NCI-H524 treated with DMSO at 0.1 percent for 48 hours (cell line): ENCODE data around the gene TTL.
"Not testable (repeated sequence)": the region's sequence is repeated elsewhere in the genome, so short reads cannot be mapped to it uniquely, and the experiment has no call there.

Source experiments
- DNase-seq: peaks from one replicate; lab custom pipeline; 2025; lab: John Stamatoyannopoulos, UW

The TTL gene

DNA sequence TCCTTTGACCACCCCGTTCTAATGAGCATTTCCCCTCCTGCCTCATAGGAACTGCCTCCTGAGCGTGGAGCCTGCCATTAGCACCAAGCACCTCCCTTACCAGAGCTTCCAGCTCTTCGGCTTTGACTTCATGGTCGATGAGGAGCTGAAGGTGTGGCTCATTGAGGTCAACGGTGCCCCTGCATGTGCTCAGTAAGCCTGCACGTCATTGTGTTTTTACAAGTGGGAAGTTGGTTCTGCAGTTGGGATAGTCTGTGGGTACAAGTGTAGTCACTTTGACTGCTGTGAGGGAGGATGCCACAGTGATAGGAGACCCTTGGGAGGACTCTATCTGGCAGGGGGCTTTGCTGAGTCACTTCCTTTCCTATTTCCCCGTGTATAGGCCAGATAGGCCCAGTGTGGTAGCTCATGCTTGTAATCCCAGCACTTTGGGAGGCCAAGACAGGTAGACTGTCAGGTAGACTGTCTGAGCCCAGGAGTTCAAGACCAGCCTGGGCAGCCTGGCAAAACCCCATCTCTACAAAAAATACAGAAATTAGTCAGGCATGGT is 38.4 kb downstream of the TTL start:
- DNase-seq, result no peak

DNA sequence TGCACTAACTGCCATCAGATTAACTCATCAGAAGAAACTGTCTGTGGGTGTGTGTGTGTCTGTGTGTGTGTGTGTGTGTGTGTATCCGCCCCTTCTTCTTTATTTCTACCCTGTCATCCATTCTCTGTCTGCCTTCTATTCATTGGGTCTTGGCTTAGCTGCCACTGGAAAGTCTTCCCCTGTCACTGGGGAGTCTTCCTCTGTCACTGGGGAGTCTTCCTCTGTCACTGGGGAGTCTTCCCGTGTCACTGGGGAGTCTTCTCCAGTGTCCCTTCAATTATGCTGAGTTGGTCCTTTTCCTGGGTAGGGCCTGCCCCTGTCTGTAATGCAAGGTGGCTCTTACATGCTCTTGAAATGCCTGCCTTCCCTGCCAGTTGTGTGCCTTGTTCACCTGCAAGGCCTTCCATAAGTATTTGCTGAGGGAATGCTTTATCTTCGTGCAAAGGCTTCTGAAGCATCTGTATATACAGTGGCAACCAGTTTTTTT is 41.4 kb downstream of the TTL start:
- no peak for DNase-seq

DNA sequence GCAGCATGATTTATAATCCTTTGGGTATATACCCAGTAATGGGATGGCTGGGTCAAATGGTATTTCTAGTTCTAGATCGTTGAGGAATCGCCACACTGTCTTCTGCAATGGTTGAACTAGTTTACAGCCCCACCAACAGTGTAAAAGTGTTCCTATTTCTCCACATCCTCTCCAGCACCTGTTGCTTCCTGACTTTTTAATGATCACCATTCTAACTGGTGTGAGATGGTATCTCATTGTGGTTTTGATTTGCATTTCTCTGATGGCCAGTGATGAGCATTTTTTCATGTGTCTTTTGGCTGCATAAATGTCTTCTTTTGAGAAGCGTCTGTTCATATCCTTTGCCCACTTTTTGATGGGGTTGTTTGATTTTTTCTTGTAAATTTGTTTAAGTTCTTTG is 42.3 kb downstream of the TTL start:
- not testable (repeated sequence) for DNase-seq

DNA sequence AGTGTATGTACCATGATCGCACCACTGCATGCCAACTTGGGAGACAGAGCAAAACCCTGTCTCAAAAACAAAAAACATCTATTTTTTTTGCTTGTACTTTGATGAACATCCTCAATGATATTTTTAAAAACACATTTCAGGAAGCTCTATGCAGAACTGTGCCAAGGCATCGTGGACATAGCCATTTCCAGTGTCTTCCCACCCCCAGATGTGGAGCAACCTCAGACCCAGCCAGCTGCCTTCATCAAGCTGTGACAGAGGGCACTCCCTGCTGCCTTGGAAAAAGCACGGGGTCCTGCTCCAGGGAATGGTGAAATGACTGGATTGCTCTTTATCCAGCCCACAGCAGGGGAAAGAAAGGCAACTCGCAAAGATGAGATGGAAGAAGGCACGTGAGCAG is 46.6 kb downstream of the TTL start:
- no peak for DNase-seq

DNA sequence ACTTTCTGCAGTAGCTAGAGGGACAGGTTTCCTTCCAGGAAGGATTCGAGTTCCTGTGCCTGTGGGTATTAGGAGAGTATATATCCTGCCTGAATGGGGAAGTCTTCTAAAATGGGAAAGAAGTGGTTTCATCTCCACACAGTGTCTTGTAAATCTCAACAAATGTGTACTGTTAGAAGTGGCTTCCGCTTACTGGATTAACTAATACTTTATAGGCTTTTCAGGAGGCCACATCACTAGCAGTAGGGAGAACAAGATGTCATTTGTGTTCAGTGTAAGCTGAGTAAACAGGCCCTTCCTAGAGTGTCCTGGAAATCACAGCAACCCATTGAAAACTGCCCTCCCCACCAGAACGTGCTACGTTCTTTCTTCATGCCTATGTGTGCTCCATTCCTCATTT is 47.8 kb downstream of the TTL start:
- no peak for DNase-seq

DNA sequence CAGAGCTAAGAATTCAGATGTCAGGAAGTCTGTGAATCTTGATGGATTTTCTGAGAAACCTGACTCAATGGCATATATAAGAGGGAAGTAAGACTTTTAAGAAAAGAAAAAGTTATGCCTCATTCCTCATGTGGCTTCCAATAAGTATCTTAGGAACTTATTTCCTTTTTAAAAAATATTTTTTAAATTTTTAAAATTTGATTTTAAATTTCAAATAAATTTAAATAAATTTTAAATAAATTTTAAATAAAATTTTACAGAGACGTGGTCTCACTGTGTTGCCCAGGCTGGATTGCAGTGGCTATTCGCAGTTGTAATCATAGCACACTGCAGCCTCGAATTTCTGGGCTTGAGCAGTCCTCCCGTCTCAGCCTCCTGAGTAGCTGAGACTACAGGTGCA is 48.8 kb downstream of the TTL start:
- DNase-seq, result no peak

DNA sequence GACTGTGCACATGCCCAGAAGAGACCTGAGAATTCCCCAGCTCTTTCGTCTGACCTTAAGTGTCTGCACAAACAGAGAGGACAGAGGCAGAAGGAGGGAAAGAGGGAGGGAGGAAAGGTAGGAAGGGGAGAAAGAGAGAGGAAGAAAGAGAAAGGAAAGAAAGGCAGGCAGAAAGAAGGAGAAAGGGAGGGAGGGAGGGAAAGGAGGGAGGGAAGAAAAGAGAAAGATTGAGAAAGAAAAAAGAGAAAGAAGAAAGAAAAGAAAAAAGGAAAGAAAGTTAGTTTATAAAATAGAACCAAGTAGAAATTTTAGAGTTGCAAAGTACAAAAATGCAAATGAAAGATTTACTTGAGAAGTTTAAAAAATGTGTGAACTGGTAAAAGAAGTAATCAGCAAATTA is 52.9 kb downstream of the TTL start:
- DNase-seq, result no peak

DNA sequence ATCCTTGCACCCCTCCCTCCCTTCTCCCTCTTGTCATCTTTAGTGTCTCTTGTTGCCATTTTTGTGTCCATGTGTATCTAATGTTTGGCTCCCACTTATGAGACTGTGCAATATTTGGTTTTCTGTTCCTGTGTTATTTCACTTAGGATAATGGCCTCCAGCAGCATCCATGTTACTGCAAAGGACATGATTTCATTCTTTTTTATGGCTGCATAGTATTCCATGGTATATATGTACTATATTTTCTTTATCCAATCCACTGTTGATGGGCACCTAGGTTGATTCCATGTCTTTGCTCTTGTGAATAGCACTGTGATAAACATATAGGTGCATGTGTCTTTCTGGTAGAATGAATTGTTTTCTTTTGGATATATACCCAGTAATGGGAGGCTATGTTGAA is 54.7 kb downstream of the TTL start:
- not testable (repeated sequence) for DNase-seq

DNA sequence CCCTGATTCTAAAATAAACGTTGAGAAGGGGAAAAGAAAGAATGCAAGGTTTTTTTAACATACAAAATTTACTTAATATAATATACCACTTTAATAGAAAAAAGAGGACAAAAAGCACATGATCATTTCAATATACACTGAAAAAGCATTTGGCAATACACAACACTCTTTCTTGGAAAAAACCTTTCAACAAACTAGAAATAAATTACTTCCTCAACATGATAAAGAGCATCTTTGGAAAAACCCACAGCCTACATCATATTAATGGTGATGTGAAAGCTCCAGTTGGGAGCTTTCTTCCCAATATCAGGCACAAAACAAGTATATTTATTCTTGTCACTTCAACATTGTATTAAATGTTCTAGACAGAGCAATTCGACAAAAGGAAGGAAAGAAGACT is 57.4 kb downstream of the TTL start:
- DNase-seq, result no peak

DNA sequence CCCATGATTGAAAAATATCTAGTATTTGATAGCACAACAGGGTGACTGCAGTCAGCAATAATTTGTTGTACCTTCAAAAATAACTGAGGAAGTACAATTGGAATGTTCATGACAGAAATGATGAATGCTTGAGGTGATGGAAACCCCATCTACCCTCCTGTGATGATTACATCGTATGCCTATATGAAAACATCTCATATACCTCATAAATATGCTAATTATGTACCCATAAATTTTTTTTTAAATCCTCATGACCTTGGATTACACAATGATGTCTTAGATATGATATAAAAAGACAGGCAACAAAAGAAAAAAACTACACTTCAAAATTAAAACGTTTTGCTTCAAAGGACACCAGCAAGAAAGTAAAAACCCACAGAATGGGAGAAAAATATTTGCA is 59.0 kb downstream of the TTL start:
- no peak for DNase-seq

DNA sequence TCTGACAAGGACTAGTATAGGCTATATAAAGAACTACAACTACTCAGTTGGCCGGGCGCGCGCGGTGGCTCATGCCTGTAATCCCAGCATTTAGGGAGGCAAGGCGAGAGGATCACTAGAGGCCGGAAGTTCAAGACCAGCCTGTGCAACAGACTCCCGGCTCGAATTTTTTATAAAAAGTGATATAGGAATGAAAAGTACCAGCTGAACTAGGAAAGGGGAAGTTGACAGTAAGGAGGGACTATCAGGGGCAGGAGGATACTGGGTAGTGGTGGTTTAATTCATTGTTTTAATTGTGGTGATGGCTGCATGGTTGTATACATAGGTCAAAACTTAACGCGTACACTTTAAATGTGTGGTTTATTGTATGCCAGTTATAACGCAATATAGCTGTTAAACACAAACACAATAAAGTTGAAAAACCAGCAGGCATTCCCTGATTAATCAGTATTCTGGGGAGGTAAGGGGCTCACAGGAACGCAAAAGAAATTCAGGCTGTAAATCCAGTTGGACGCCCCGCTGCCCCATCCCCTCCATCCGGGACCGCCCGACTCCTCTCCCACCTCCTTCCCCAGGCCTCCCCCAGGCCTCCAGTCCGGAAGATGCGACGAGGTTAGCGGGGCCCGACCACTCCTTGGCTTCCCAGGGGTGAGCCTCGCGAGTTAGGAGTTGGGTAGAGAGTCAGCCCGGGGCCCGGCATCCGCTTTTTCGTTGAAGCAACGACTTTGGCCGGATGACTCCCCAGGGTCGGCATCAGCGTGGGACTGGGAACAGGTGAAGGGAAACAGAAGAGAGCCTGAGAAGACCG is 59.6 kb downstream of the TTL start:
- DNase-seq, result no peak

DNA sequence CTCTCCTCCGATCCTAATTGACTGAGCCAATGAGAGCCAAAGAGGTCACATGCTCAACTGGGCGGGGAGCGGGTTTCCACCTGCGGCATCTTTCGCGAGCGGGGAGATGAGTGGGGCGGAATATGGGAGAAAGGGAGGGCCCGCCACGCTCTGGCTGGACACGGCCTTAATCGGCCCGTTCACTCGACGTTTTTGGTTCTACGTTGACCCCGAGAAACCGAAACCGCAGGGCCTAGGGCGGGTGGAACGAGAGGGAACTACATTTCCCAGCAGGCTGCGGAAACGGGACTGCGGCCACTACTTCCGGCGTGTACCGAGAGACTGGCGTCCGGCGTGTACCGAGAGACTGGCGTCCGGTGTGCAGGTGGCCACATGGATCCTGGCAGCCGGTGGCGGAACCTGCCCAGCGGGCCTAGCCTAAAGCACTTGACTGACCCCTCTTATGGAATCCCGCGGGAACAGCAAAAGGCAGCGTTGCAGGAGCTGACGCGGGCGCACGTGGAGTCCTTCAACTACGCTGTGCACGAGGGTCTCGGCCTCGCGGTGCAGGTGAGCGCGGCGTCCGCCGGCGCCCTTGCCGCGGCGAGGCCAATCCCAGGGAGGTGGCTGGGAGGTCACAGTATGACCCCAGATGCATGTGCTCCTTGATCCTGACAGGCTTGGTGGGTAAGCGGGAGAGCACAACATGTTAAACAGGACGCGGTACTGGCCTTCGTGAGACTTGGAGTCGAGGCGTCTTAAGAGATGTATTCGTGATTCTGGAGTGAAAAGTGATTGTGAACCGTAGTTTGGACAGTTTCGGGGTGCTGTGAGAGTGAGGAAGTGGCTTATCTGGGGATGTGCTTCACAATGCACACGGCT is 60.4 kb downstream of the TTL start, which contains the start of gene POLR1B:
TSS of gene POLR1B (plus strand) at position 343 of the 861 bp plus-strand sequence. CDS start at position 373, 30 bp downstream.
- DNase-seq, result peak; percentile 36

DNA sequence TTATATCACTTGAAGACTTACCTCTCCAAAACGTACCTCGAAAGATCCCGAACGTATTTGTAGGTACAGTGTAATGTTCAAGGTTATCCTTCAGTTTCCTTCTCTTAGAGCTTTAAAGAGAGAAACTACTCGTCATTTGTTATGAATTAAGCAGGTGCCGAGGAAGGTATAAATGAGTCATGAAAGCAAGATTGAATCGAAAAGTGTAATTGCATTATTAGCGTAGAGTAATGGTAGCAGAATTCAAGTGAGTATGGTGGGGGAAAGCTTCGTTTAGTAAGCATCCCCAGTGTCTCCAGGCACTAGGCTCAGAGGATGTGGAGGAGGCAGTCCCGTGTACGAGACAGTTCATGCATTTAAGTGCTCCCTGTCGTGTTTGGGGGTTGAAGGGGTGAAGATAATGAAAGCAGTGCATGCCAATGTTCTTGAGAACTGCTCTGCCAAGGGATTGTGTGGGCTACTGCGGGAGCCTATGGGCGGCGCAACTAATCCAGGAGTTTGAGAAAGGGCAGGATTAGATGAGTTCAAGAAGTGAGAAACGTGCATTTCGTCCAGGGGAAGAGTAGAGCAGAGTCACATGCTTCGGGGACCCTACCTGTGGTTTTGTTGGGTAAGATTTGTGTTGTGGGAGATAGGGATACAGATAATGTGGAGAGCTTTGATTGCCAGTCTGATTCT is 61.2 kb downstream of the TTL start:
- DNase-seq, result no peak

DNA sequence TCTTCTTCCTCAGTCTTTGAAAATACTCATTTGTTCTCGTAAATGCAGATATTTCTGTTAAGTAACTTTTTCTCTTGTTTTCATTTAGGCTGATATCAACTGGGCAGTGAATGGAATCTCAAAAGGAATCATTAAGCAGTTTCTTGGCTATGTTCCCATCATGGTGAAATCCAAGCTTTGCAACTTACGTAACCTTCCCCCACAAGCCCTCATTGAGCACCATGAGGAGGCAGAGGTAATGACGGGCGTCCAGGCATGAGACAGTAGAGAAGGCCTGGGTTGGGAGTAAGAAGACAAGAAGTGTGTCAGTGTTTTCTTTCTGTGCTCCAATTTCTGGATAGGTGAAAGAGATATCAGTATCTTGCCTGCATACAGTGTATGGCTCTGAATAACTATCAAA is 65.4 kb downstream of the TTL start:
- no peak for DNase-seq

DNA sequence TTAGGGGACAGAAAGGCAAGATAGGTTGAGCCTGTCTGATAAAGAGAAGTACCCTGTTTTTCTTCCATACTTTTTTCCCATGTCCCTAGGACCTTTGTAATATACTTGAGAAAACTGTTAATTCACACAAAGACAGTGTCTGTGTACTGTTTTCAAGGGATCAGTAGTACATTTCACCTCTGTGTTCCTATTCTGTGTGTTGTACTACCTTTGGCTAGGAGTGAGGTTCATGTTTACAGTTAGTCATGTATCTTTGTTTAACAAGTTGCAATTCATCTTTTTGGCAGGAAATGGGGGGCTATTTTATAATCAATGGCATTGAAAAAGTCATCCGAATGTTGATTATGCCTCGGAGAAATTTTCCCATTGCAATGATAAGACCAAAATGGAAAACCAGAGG is 67.0 kb downstream of the TTL start:
- no peak for DNase-seq

DNA sequence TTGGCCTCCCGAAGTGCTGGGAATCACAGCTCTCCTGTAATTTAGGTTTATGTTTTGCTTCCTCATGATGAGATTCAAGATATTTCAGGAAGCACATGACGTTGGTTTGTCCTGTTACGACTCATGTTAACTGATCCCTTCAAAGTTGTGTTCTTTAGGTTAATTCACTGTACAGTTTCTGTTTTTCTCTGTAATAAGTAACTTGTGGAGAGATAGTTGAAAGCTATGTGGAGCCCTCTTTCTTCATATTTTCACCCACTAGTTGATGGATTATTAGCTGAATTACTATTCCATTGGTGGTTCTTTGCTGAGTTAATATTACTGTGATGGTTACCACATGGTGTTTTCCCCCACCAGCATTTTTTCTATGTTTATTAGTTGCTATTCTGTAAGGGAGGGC is 84.1 kb downstream of the TTL start:
- no peak for DNase-seq

DNA sequence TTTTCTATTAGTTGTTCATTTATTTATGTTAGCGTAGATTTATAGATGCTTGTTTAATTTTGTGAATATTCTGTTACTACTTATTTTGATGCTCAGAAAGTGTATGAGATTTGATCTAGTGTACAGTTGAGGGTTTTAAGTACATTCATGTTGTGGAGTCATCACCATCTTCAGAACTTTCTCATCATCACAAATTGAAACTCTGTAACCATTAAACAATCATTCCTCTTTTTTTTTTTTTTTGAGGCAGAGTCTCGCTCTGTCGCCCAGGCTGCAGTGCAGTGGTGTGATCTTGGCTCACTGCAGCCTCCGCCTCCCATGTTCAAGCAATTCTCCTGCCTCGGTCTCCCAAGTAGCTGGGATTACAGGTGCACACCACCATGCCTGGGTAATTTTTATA is 84.6 kb downstream of the TTL start:
- not testable (repeated sequence) for DNase-seq

DNA sequence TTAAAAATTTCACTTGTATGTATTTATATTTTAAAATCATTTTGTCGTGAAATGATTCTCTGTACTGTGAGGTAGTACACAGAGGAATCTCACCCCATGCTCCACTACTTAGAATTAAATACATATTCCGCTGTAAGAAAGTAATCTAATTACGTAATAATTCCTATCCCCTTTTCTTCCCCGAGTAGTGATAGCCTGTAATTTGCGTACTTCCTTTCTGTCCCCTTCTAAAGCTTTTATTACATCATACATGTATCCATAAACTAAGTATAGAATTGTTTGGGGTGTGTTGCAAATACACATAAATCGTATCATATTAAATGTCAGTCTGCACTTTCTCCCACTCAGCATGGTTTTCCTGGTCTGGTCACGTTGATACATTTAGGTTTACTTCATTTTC is 90.0 kb downstream of the TTL start:
- DNase-seq, result no peak

DNA sequence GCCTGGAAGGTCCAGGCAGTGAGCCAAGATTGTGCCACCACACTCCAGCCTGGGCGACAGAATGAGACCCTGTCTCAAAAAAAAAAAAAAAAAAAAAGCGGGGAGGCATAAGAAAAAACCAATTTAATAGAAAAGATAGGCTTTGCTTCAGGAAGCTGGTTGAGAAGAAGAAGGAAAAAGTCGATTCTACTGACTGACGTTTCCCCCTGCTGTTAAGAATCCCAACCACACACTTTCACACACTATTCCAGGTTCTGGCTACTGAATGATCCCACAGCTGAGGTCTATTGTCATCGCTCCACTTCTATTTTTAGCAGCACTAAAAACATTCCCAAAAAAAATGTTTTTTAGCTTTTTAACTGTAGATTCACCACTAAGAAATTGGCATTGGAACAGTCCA is 95.8 kb downstream of the TTL start:
- no peak for DNase-seq

DNA sequence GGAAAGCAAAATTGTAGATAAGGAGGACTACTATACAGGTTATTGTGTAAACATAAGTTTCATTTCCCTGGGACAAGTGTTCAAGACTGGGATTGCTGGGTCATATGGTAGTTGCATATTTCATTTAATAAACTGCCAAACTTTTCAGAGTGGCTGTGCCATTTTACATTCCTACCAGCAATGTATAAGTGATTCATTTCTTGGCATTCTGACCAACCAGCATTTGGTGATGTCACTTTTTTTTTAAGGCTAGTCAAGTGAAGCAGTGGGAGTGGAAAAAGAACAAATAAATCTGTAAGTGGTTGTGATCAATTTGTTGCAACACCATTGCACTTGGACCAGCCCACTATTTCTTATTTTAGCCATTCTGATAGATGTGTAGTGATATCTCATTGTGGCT is 97.3 kb downstream of the TTL start:
- no peak for DNase-seq

DNA sequence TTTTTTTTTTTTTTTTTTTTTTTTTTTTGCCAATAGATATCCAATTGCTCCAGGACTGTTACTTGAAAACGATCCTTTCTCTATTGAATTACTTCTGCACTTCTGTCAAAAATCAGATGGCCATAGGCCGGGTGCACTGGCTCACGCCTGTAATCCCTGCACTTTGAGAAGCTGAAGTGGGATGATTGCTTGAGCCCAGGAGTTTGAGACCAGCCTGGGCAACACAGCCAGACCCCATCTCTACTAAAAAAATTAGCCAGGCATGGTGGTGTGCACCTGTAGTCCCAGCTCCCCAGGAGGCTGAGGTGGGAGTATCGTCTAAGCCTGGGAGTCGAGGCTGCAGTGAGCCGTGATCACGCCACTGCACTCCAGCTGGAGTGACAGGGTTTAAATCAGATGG is 98.1 kb downstream of the TTL start:
- DNase-seq, result no peak

DNA sequence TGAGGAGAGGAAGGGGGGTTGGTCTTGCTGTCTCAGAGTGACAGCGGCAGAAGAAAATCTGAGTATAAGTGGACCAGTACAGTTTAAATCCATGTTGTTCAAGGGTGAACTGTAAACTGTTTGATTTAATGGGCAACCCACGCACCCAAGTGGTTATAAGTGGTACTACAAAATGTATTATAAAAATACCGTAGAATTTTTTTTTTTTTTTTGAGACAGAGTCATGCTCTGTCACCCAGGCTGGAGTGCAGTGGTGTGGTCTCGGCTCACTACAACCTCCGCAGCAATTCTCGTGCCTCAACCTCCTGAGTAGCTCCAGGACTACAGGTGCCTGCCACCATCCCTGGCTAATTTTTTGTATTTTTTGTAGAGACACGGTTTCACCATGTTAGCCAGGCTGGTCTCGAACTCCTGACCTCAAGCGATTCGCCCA is 100.4 kb downstream of the TTL start:
- no peak for DNase-seq
